Endothelial cell (in vitro differentiated cells): ENCODE data around the gene BCKDK. TPM values are rescaled to one million over a fixed set of nuclear protein-coding genes. Genes with fewer than 3 reads are reported as not detected.
"Not testable (repeated sequence)": the region's sequence is repeated elsewhere in the genome, so short reads cannot be mapped to it uniquely, and the experiment has no call there.

Experiments used
- DNase-seq: peaks from one replicate; pipeline ENCODE4 v3.0.0; 2021; ENCODE audit warnings: low spot score
- H3K27ac Mint-ChIP-seq: one replicate; pipeline ENCODE4 v1.8.0; 2021; ENCODE audit warnings: mixed read lengths, inconsistent platforms; ENCODE audit not compliant: unreplicated experiment
- H3K27me3 Mint-ChIP-seq: one replicate; pipeline ENCODE4 v1.8.0; 2021; ENCODE audit warnings: mild to moderate bottlenecking, moderate library complexity, mixed read lengths, inconsistent platforms; ENCODE audit not compliant: unreplicated experiment
- H3K36me3 Mint-ChIP-seq: one replicate; pipeline ENCODE4 v1.8.0; 2021; ENCODE audit warnings: mild to moderate bottlenecking, low read depth, mixed read lengths, inconsistent platforms; ENCODE audit not compliant: unreplicated experiment
- H3K4me1 Mint-ChIP-seq: one replicate; pipeline ENCODE4 v1.8.0; 2021; ENCODE audit warnings: mild to moderate bottlenecking, mixed read lengths, inconsistent platforms; ENCODE audit not compliant: unreplicated experiment
- H3K4me3 Mint-ChIP-seq: one replicate; pipeline ENCODE4 v1.8.0; 2021; ENCODE audit warnings: mild to moderate bottlenecking, mixed read lengths, inconsistent platforms; ENCODE audit not compliant: unreplicated experiment
- H3K9me3 Mint-ChIP-seq: one replicate; pipeline ENCODE4 v1.8.0; 2021; ENCODE audit warnings: mixed read lengths, inconsistent platforms; ENCODE audit not compliant: unreplicated experiment
- CTCF ChIP-seq: fragments of 200-600 bp; sonication (generic); IDR thresholded peaks from one replicate; pipeline ENCODE4 v1.5.0; 2021; ENCODE audit warnings: antibody characterized with exemption; ENCODE audit not compliant: unreplicated experiment
- total RNA-seq: library from RNA; stranded (reverse); fragmentation: NEBNext Ultra II Directional; extraction: Animal tissue kit (Norgen Biotek cat#: 25700); gene quantifications from one replicate; pipeline ENCODE4 v1.2.1, GENCODE V29; 2021; ENCODE audit not compliant: unreplicated experiment

Gene BCKDK
- total RNA-seq, 1 donor from 2014 or later = 56.8 TPM

GRCh38 chr16:31094424-31095120 lies 13.6 kb upstream of the BCKDK start, which contains the start of gene VKORC1:
VKORC1 (minus strand) TSS chr16:31094797; CDS start chr16:31094729, 68 bp downstream.
- peaks cover 26% of the 10 kb centered on the region for H3K27me3 Mint-ChIP-seq
- peak; percentile 85 for DNase-seq
- H3K36me3 Mint-ChIP-seq = peaks cover 8% of the 10 kb centered on the region
- H3K27ac Mint-ChIP-seq = peak within 1 kb of the TSS; percentile 68
- H3K4me3 Mint-ChIP-seq = peak within 1 kb of the TSS; percentile 94
- H3K9me3 Mint-ChIP-seq = no peaks in the 10 kb centered on the region
- no peak for TF ChIP-seq CTCF
- H3K4me1 Mint-ChIP-seq = peaks cover 11% of the 10 kb centered on the region

- H3K36me3 Mint-ChIP-seq = peaks cover 9% of the 10 kb centered on the region
- H3K4me1 Mint-ChIP-seq = peaks cover 6% of the 10 kb centered on the region
- TF ChIP-seq CTCF = no peak
- DNase-seq = no peak
- peaks cover 9% of the 10 kb centered on the region for H3K27me3 Mint-ChIP-seq
- peak overlapping the region; percentile 31 for H3K27ac Mint-ChIP-seq
- H3K4me3 Mint-ChIP-seq = no peak overlapping the region
- no peaks in the 10 kb centered on the region for H3K9me3 Mint-ChIP-seq
Observed at GRCh38 chr16:31099860-31100638, 8.1 kb upstream of the BCKDK start.

GRCh38 chr16:31100876-31101641 lies 7.1 kb upstream of the BCKDK start:
- DNase-seq, H3K27me3 Mint-ChIP-seq, H3K4me1 Mint-ChIP-seq, H3K9me3 Mint-ChIP-seq, H3K27ac Mint-ChIP-seq, H3K36me3 Mint-ChIP-seq, H3K4me3 Mint-ChIP-seq: not testable (repeated sequence)

GRCh38 chr16:31105677-31106213 lies 2.4 kb upstream of the BCKDK start:
- Mint-ChIP-seq H3K27me3 (peaks cover 21% of the 10 kb centered on the region), H3K36me3 (peaks cover 16% of the 10 kb centered on the region), H3K27ac (no peak overlapping the region), H3K4me3 (no peak overlapping the region), H3K4me1 (peaks cover 9% of the 10 kb centered on the region), H3K9me3 (no peaks in the 10 kb centered on the region)
- DNase-seq = peak; percentile 93
- peak; percentile 83 for TF ChIP-seq CTCF
